ENCODE data around the gene RBM39.

RBM39 gene

GRCh38 chr20:35773154-35773751 is 31.2 kb upstream of the RBM39 start:
- TF ChIP-seq ZFX (IDR thresholded peaks at IDR 0.05; ENCODE audit: borderline replicate concordance), result no peak
- no peak for TF ChIP-seq CTCF (IDR thresholded peaks at IDR 0.05)
- peak overlapping the region; percentile 80 for H3K27ac ChIP-seq

GRCh38 chr20:35772563-35773058 is 30.6 kb upstream of the RBM39 start:
- peak overlapping the region; percentile 80 for H3K27ac ChIP-seq
- TF ChIP-seq ZFX (IDR thresholded peaks at IDR 0.05; ENCODE audit: borderline replicate concordance), result no peak
- no peak for TF ChIP-seq CTCF (IDR thresholded peaks at IDR 0.05)

GRCh38 chr20:35771689-35772562 is 29.9 kb upstream of the RBM39 start, which contains the start of gene PHF20:
TSS of gene PHF20 (plus strand) at chr20:35772015. CDS start at chr20:35801523, 29,508 bp downstream.
- H3K27ac ChIP-seq, result peak within 1 kb of the TSS; percentile 80
- TF ChIP-seq ZFX (IDR thresholded peaks at IDR 0.05; ENCODE audit: borderline replicate concordance) (no peak), CTCF (IDR thresholded peaks at IDR 0.05) (no peak)

- TF ChIP-seq CTCF (IDR thresholded peaks at IDR 0.05) (no peak), ZFX (IDR thresholded peaks at IDR 0.05; ENCODE audit: borderline replicate concordance) (no peak)
- H3K27ac ChIP-seq, result peak overlapping the region; percentile 80
Observed at GRCh38 chr20:35771367-35771688, 29.3 kb upstream of the RBM39 start.

- TF ChIP-seq ZFX (IDR thresholded peaks at IDR 0.05; ENCODE audit: borderline replicate concordance) (no peak), CTCF (IDR thresholded peaks at IDR 0.05) (no peak)
- peak overlapping the region; percentile 12; the same call in 1 of the 2 replicates for H3K27ac ChIP-seq
Observed at GRCh38 chr20:35768731-35769664, 26.9 kb upstream of the RBM39 start.

- TF ChIP-seq ZFX (IDR thresholded peaks at IDR 0.05; ENCODE audit: borderline replicate concordance) (no peak), CTCF (IDR thresholded peaks at IDR 0.05) (no peak)
- no peak overlapping the region for H3K27ac ChIP-seq
Observed at GRCh38 chr20:35767683-35768481, 25.8 kb upstream of the RBM39 start.
